H9 (cell line): ENCODE data around the gene P3H3. TPM values are rescaled to one million over a fixed set of nuclear protein-coding genes. Genes with fewer than 3 reads are reported as not detected.

Source experiments
- DNase-seq: peaks from one replicate; pipeline ENCODE4 v3.0.0-alpha.2; 2017
- H2AFZ ChIP-seq: one replicate; pipeline ENCODE4 v1.6.1; 2013; ENCODE audit warnings: mild to moderate bottlenecking, low read length, control low read depth, moderate library complexity
- H2AK5ac ChIP-seq: 2 replicates; pipeline ENCODE4 v1.6.1; 2013; ENCODE audit warnings: low read length, control low read depth, mixed read lengths; ENCODE audit not compliant: insufficient read length
- H2BK120ac ChIP-seq: one replicate; pipeline ENCODE4 v1.6.1; 2013; ENCODE audit warnings: low read depth, mild to moderate bottlenecking, low read length, control low read depth, inconsistent platforms; ENCODE audit not compliant: poor library complexity, severe bottlenecking
- H2BK12ac ChIP-seq: 2 replicates; pipeline ENCODE4 v1.6.1; 2013; ENCODE audit warnings: low read length, control low read depth, mixed read lengths, low read depth; ENCODE audit not compliant: insufficient read length
- H2BK15ac ChIP-seq: 2 replicates; pipeline ENCODE4 v1.6.1; 2013; ENCODE audit warnings: low read depth, low read length, control low read depth
- H2BK20ac ChIP-seq: one replicate; pipeline ENCODE4 v1.6.1; 2013; ENCODE audit warnings: low read depth, mild to moderate bottlenecking, low read length, control low read depth, inconsistent platforms; ENCODE audit not compliant: poor library complexity, severe bottlenecking
- H2BK5ac ChIP-seq: 2 replicates; pipeline ENCODE4 v1.6.1; 2013; ENCODE audit warnings: low read length, control low read depth, mixed read lengths; ENCODE audit not compliant: insufficient read length
- H3K14ac ChIP-seq: 2 replicates; pipeline ENCODE4 v1.6.1; 2013; ENCODE audit warnings: low read length, control low read depth; ENCODE audit not compliant: insufficient read depth
- H3K18ac ChIP-seq: 2 replicates; pipeline ENCODE4 v1.6.1; 2013; ENCODE audit warnings: low read depth, mild to moderate bottlenecking, mixed read lengths, low read length, control low read depth; ENCODE audit not compliant: insufficient read length
- H3K23ac ChIP-seq: 2 replicates; pipeline ENCODE4 v1.6.1; 2013; ENCODE audit warnings: low read length, control low read depth, mixed read lengths, low read depth; ENCODE audit not compliant: insufficient read length
- H3K23me2 ChIP-seq: 2 replicates; pipeline ENCODE4 v1.6.1; 2013; ENCODE audit warnings: low read depth, mild to moderate bottlenecking, mixed read lengths, low read length, control low read depth; ENCODE audit not compliant: insufficient read length, poor library complexity, severe bottlenecking
- H3K27ac ChIP-seq: 2 replicates; pipeline ENCODE4 v1.5.1; 2013; ENCODE audit warnings: low read length, control low read depth, mixed read lengths, low read depth; ENCODE audit not compliant: insufficient read length
- H3K27me3 ChIP-seq: 2 replicates; pipeline ENCODE4 v1.6.1; 2013; ENCODE audit warnings: low read length, control low read depth, inconsistent platforms; ENCODE audit not compliant: insufficient read depth
- H3K4ac ChIP-seq: 2 replicates; pipeline ENCODE4 v1.6.1; 2013; ENCODE audit warnings: low read depth, mild to moderate bottlenecking, control low read depth, inconsistent platforms, low read length, moderate library complexity
- H3K4me1 ChIP-seq: 2 replicates; pipeline ENCODE4 v1.6.1; 2013; ENCODE audit warnings: low read length, control low read depth, inconsistent platforms; ENCODE audit not compliant: insufficient read depth
- H3K4me2 ChIP-seq: 2 replicates; pipeline ENCODE4 v1.6.1; 2013; ENCODE audit warnings: low read length, control low read depth, mixed read lengths; ENCODE audit not compliant: insufficient read length, insufficient read depth
- H3K56ac ChIP-seq: 2 replicates; pipeline ENCODE4 v1.6.1; 2013; ENCODE audit warnings: low read depth, mild to moderate bottlenecking, mixed read lengths, low read length, control low read depth; ENCODE audit not compliant: insufficient read length
- H3K79me1 ChIP-seq: 2 replicates; pipeline ENCODE4 v1.6.1; 2013; ENCODE audit warnings: low read depth, mild to moderate bottlenecking, moderate library complexity, low read length, control low read depth, inconsistent platforms; ENCODE audit not compliant: insufficient read depth, poor library complexity, severe bottlenecking
- H3K79me2 ChIP-seq: 2 replicates; pipeline ENCODE4 v1.6.1; 2013; ENCODE audit warnings: low read length, control low read depth, inconsistent platforms; ENCODE audit not compliant: insufficient read depth
- H3K9ac ChIP-seq: 2 replicates; pipeline ENCODE4 v1.6.1; 2013; ENCODE audit warnings: low read length, control low read depth, mixed read lengths; ENCODE audit not compliant: insufficient read length; ENCODE audit errors: extremely low read depth
- H3K9me3 ChIP-seq: one replicate; pipeline ENCODE4 v1.6.1; 2013; ENCODE audit warnings: low read depth, low read length, inconsistent platforms; ENCODE audit not compliant: control insufficient read depth
- H3T11ph ChIP-seq: one replicate; pipeline ENCODE4 v1.6.1; 2013; ENCODE audit warnings: mild to moderate bottlenecking, low read length, control low read depth, inconsistent platforms
- H4K20me1 ChIP-seq: one replicate; pipeline ENCODE4 v1.6.1; 2013; ENCODE audit not compliant: control insufficient read depth, insufficient read length, insufficient read depth
- H4K5ac ChIP-seq: 2 replicates; pipeline ENCODE4 v1.6.1; 2013; ENCODE audit warnings: low read depth, mild to moderate bottlenecking, mixed read lengths, low read length, control low read depth; ENCODE audit not compliant: insufficient read length
- H4K8ac ChIP-seq: replicated peaks from 2 replicates; pipeline ENCODE4 v1.6.1; 2013; ENCODE audit warnings: low read length, control low read depth, mixed read lengths, low read depth; ENCODE audit not compliant: insufficient read length
- H4K91ac ChIP-seq: 2 replicates; pipeline ENCODE4 v1.6.1; 2013; ENCODE audit warnings: low read depth, mild to moderate bottlenecking, moderate library complexity, mixed read lengths, low read length, control low read depth; ENCODE audit not compliant: insufficient read length
- H3K27ac Mint-ChIP-seq, 3 experiments: 2 replicates in 2 of 3; 3 replicates in 1 of 3; pipeline ENCODE4 v1.8.0; 2020 to 2021; ENCODE audit warnings: mixed read lengths in 3 of 3, mild to moderate bottlenecking in 1 of 3, moderate library complexity in 1 of 3
- H3K27me3 Mint-ChIP-seq: 2 replicates; pipeline ENCODE4 v1.8.0; 2021; ENCODE audit warnings: low read depth, mild to moderate bottlenecking, moderate library complexity, mixed read lengths
- H3K36me3 Mint-ChIP-seq, 3 experiments: 2 replicates in 2 of 3; 3 replicates in 1 of 3; pipeline ENCODE4 v1.8.0; 2020 to 2021; ENCODE audit warnings: low read depth in 3 of 3, mixed read lengths in 3 of 3; ENCODE audit not compliant: insufficient read depth in 1 of 3
- H3K4me1 Mint-ChIP-seq, 2 experiments: 2 replicates each; pipeline ENCODE4 v1.8.0; 2020; ENCODE audit warnings: mixed read lengths in 2 of 2
- H3K4me3 Mint-ChIP-seq, 2 experiments: 2 replicates in 1 of 2; 3 replicates in 1 of 2; pipeline ENCODE4 v1.8.0; 2020 to 2021; ENCODE audit warnings: mild to moderate bottlenecking in 2 of 2, mixed read lengths in 2 of 2, moderate library complexity in 1 of 2
- H3K9me3 Mint-ChIP-seq, 2 experiments: 2 replicates in 1 of 2; 3 replicates in 1 of 2; pipeline ENCODE4 v1.8.0; 2020; ENCODE audit warnings: mild to moderate bottlenecking in 2 of 2, mixed read lengths in 2 of 2, moderate library complexity in 1 of 2
- CTCF ChIP-seq: fragments of 200-600 bp; sonication (generic); conservative IDR thresholded peaks from 3 replicates; pipeline ENCODE4 v1.8.0; 2021; ENCODE audit warnings: antibody characterized with exemption, mild to moderate bottlenecking
- WGBS: extraction: QIAGEN DNeasy Blood & Tissue Kit; methylation state at CpG from one replicate; pipeline ENCODE4 v1.1.7; 2013; ENCODE audit warnings: missing lambda C conversion rate, low lambda C conversion rate, mixed read lengths; ENCODE audit not compliant: insufficient read length; ENCODE audit errors: extremely low coverage; 5-methylcytosine and 5-hydroxymethylcytosine counted together
- total RNA-seq: library from RNA; stranded (reverse); gene quantifications from 2 replicates; pipeline ENCODE4 v1.2.1, GENCODE V29; 2021

Gene P3H3
- total RNA-seq, 1 experiment from 2014 or later = 55.0 TPM

- H3K14ac ChIP-seq = no peak overlapping the region
- no peak overlapping the region for H3K27ac ChIP-seq
- H4K20me1 ChIP-seq = no peaks in the 10 kb centered on the region
- H2BK15ac ChIP-seq = no peak overlapping the region
- Mint-ChIP-seq H3K4me3 (no peak overlapping the region), H3K27ac (no peak overlapping the region), H3K36me3 (peaks cover 0 to 3% (median 0%) of the 10 kb centered on the region in 3 experiments; a peak in 1 of 7 replicates), H3K4me1 (peaks cover 27 to 32% of the 10 kb centered on the region in 2 experiments), H3K9me3 (peaks cover 0 to 2% of the 10 kb centered on the region in 2 experiments; a peak in 1 of 5 replicates), H3K27me3 (peaks cover 55% of the 10 kb centered on the region)
- H3K23ac ChIP-seq = no peak overlapping the region
- TF ChIP-seq CTCF = no peak
- WGBS = no CpG with 5 or more reads among the region's 4 CpGs
- no peak overlapping the region for H3K18ac ChIP-seq
- H3K27me3 ChIP-seq = no peaks in the 10 kb centered on the region
- no peak overlapping the region for H3K56ac ChIP-seq
- H4K91ac ChIP-seq = no peak overlapping the region
- no peak overlapping the region for H3K4ac ChIP-seq
- no peaks in the 10 kb centered on the region for H3K79me2 ChIP-seq
- no peak overlapping the region for H2BK120ac ChIP-seq
- H2BK20ac ChIP-seq = no peak overlapping the region
- no peak overlapping the region for H4K8ac ChIP-seq
- H3K4me2 ChIP-seq = no peak overlapping the region
- no peaks in the 10 kb centered on the region for H3K79me1 ChIP-seq
- H3K9me3 ChIP-seq = no peaks in the 10 kb centered on the region
- H3T11ph ChIP-seq = no peak overlapping the region
- no peak for DNase-seq
- H3K9ac ChIP-seq = no peak overlapping the region
- no peaks in the 10 kb centered on the region for H3K23me2 ChIP-seq
- no peak overlapping the region for H4K5ac ChIP-seq
- peaks cover 7% of the 10 kb centered on the region; the same call in 1 of the 2 replicates for H3K4me1 ChIP-seq
- H2AK5ac ChIP-seq = no peak overlapping the region
- no peak overlapping the region for H2AFZ ChIP-seq
- no peak overlapping the region for H2BK12ac ChIP-seq
- no peak overlapping the region for H2BK5ac ChIP-seq
These were observed 14.8 kb upstream of the P3H3 start for GRCh38 chr12:6813363-6813762.
